GM13976 (cell line): ENCODE results near the gene DNAI7.

ENCODE experiments used
- DNase-seq: peaks from one replicate; pipeline ENCODE4 v3.0.0; 2012; ENCODE audit warnings: low spot score
- in situ Hi-C: fragments of 300-500 bp; cut with MboI; formaldehyde crosslinking; loops from one replicate; pipeline ENCODE4 v1.12.0; 2022; ENCODE audit warnings: low sequenced_read_pairs, mixed read lengths, inconsistent platforms; ENCODE audit not compliant: unreplicated experiment
- TF ChIP-seq, protein P1 (sequence below): IDR thresholded peaks from 2 replicates; pipeline ENCODE4 v1.5.1; 2012; ENCODE audit warnings: borderline replicate concordance, mild to moderate bottlenecking; ENCODE audit not compliant: insufficient read depth; ENCODE audit errors: extremely low read depth, missing control alignments, control extremely low read depth

Gene DNAI7

DNA sequence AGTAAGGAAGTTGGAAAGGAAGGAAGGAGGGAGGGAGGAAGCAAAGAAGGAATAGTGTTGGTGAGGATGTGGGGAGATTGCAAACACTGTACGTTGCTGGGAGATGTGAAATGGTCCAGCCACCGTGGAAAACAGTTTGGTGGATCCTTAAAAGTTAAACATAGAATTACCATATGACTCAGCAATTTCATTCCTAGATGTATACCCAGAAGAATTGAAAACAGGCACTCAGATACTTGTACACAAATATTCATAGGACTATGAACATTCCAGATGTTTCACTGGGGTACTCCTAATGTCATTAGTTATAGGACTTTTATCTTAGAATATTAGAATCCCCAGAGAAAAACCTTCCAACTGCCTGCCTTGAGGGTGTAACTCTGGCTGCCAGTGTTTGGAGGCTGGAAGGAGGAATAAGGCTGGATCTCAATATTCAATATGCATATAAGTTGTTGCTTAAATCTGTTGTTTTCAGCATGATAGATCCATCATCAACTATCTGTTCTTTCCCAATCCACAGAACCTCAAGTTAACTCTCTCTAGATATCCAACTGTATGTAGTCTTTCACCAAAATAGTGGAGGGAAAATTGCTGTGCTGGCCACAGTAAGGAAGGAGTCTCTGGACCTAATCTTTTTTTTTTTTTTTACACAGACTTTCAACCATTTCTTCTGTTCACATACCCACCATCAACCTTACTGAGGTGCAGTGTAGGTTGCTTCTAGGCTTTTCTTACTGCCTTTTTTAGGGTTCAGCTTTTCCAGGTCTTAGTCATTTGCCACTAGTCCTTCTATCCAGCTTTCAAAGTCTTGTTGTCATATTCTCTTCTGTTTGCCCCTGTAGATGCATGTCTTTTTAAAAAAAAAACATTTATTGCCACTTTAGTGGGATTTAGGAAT, 94.5 kb downstream of the DNAI7 start:
- in situ Hi-C loops, result no loop called here
- no peak for DNase-seq
- TF ChIP-seq, protein P1, sequence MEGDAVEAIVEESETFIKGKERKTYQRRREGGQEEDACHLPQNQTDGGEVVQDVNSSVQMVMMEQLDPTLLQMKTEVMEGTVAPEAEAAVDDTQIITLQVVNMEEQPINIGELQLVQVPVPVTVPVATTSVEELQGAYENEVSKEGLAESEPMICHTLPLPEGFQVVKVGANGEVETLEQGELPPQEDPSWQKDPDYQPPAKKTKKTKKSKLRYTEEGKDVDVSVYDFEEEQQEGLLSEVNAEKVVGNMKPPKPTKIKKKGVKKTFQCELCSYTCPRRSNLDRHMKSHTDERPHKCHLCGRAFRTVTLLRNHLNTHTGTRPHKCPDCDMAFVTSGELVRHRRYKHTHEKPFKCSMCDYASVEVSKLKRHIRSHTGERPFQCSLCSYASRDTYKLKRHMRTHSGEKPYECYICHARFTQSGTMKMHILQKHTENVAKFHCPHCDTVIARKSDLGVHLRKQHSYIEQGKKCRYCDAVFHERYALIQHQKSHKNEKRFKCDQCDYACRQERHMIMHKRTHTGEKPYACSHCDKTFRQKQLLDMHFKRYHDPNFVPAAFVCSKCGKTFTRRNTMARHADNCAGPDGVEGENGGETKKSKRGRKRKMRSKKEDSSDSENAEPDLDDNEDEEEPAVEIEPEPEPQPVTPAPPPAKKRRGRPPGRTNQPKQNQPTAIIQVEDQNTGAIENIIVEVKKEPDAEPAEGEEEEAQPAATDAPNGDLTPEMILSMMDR, result no peak

- in situ Hi-C loops, result no loop called here
- TF ChIP-seq, protein P1, result no peak
- no peak for DNase-seq
These were observed 96.0 kb downstream of the DNAI7 start for GRCh38 chr12:25099010-25099409.

GRCh38 chr12:25089738-25090137, 105.2 kb downstream of the DNAI7 start:
- TF ChIP-seq, protein P1, result no peak
- no peak for DNase-seq
- in situ Hi-C loops, result no loop called here

DNA sequence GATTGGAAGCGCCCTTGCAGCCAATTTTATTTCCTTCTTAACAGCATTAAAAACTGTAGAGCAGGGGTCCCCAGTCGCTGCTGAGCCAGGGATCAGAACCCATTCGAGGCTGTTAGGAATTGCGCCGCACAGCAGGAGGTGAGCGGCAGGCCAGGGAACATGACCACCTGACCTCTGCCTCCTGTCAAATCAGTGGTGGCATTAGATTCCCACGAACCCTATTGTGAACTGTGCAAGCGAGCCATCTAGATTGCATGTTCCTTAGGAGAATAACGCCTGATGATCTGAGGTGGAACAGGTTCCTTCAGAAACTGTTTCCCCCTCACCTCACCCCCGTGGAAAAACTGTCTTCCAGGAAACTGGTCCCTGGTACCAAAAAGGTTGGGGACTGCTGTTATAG, 107.4 kb downstream of the DNAI7 start:
- in situ Hi-C loops, result no loop called here
- no peak for DNase-seq
- TF ChIP-seq, protein P1, result no peak

DNA sequence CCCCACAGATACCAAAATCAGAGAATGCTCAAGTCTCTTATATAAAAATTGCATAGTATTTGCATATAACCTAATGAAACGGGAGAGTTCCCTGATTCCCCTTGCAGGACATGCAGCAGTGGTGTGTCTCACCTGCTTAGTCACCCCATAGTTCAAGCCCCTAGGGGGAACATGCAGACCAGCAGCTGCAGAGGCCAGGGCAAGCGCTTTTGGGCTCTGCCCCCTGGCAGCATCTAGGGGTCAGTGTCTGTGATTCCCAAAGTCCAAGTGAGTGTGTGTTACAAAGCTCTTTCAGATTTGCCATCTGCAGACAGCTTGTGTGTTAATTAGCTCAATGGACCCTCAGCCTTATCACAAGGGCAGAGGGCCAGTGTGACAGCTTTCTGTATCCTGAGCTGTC, 110.1 kb downstream of the DNAI7 start:
- no peak for DNase-seq
- TF ChIP-seq, protein P1, result no peak
- in situ Hi-C loops, result no loop called here

DNA sequence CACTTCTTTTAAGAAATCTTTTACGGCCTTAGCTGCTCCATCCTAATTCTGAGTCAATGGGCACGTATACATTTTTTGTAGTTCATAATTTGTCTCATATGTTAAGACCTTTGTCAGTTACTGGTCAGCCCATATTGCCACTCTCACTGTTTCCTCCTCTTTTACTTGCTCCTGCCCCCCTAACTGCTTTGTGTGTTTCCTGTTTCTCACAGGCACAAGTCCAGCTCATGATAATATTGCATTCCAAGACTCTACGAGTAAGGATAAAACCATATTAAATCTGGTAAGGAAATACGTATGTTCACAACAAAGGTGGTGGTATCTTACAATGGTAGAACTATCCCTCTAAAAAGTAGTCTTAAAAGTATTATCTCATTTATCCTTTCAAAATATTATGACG, 111.7 kb downstream of the DNAI7 start:
- TF ChIP-seq, protein P1, result no peak
- in situ Hi-C loops, result no loop called here
- no peak for DNase-seq

- in situ Hi-C loops, result no loop called here
- DNase-seq, result no peak
- TF ChIP-seq, protein P1, result no peak
These were observed 112.3 kb downstream of the DNAI7 start for GRCh38 chr12:25082628-25083027.
